GM18505 (cell line): ENCODE measurements around the gene EGR4.

Source experiments
- ATAC-seq: cut with Tn5 transposase; IDR thresholded peaks from one replicate; pipeline ENCODE4 v1.9.1; 2021; ENCODE audit not compliant: unreplicated experiment
- POLR2A ChIP-seq: IDR thresholded peaks from 4 replicates; pipeline ENCODE4 v1.6.1; 2011; ENCODE audit warnings: borderline replicate concordance; ENCODE audit not compliant: insufficient read depth, insufficient read length; ENCODE audit errors: extremely low read depth

Gene EGR4

DNA sequence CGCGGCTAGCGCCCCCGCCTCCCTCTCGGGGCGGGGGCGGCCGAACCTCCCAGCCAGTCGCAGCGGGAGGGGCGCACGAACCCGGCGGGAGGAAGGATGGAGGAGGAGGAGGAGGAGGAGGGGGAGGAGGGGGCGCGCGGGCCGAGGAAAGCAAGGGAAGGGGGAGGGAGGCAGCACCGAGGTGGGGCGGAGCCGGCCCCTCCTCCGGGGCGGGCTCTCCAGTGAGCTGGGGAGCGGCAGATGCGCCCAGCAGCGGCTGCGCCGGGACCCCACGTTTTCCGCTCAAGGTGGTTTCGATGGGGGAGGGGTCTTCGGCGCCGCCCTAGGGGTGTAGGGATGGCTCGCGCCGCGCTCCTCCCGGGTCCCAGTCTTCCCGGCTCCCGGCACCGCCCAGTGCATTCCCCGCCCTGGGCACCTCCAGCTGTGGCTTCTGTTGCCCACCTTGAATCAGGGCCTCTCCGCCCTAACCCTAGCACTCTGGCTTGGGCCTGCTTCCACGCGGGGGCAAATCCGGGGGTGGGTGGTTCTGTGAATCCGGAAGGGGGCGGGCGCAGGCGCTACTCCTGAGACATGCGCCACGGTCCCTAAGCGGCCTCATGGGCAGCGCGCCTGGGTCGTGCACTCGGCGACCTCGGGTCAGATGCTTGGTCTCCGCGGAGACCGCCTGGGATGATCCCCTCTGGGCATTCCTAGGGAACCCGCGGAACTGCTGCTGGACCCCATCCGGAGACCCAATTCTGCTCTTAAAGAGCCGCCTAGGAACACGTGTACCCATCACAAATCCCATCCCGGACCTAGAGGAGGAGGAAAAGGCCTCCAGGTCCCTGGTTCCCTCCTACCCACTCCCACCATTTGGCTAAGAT lies 8.8 kb downstream of the EGR4 start, which contains the start of gene FBXO41:
TSS of gene FBXO41 (minus strand) at position 183 of the 863 bp plus-strand sequence. CDS start 14,848 bp downstream, outside the sequence.
- TF ChIP-seq POLR2A = peak; percentile 63
- ATAC-seq = peak; percentile 83

DNA sequence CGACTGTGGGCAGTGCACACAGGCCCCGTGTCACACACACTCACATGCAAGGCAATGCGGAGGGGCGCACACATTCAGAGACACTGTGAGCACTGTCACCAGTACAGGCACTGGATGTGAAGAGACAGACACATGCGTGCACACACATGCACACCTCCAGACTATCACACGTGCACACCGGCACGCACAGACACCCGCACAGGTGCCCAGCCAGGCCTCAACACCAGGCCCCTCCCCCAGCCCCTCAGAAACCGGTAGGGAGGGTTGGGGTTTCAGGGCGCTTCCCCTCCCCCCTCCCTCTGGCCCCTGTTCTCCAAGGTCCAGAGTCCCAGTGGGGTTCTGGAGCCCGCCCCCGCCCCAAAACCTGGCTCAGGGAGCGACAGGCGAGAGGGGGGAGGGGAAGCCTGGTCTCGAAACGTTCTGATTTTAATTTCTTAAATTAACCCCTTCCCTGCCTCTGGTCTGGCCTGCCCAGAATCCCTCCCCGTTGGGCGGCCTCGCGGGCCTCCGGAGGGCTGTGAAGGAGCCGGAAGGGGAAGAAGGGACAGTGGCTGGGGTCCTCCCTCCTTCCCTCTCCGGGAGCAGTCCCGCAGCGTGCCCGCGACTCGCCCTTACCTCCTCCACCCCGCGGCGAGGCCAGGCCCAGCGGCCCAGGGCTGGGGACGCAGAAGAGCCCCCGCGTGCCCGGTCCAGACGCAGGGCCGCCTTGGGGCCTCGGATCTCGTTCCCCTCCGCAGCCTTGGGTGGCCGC lies 9.6 kb downstream of the EGR4 start:
- peak; percentile 24 for ATAC-seq
- TF ChIP-seq POLR2A = no peak

DNA sequence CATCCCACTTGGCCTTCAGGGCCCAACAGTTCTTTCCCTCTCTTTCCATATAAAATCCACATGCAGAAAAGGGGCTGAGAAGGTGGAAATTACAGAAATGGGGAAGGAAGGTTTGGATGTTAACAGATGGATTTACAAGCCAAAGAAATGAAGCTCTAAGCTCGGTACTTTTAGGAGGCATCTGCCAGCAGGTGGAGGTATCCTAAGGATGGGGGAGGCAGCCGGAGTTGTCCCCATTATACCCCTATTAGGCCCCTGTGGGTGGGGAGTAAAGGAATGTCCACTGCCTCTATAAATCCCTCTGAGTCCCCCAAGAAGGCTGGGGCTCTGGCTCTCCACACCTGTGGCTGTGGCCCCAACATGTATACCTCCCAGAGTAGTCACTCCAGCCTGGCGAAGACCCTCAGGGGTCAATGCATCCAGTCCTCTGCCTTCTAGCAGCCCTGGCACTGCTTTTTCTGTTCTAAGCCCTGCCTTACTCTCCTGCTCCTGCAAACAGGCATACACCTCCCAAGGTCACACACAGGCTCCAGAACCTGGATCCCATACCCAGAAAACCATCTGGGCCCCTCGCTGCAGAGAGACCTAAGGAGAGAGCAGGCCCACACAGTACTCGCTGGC lies 10.3 kb downstream of the EGR4 start:
- TF ChIP-seq POLR2A = no peak
- no peak for ATAC-seq

DNA sequence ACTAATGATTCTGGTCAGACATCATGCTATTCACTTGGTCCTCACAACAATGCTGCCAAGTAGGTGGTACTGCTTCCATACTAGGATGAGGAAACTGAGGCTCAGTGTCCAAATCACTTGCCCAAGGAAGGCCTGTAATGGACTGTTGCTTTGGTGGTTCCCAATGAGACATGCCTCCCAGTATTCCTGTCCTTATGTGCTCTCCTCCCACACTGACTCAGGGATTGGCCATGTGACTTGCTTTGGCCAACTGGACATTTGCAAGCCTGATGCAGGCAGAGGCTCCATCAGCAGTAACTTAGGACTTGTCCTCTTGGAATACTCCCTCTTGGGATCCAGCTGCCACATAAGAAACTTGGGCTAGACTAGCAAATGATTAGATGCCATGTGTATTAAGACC lies 12.1 kb downstream of the EGR4 start:
- ATAC-seq = no peak
- TF ChIP-seq POLR2A = no peak

DNA sequence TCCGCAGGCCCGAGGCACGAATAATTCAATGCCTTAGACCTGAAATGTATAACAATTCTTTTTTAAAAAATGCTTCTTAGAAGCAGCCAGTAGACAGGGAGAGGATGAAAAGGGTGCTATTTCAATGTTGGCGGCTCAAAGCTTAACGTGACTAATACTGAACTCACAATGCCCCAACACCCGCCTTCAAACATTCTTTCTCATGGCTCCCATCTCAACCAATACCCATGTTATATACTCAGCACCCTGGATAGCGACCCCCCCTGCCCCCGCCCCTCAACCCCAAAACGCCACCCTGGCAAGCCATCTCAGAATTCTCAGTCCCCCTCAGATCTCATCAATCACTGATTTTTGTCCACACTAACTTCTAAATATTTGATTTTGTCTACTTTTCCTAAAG lies 13.5 kb downstream of the EGR4 start:
- no peak for ATAC-seq
- TF ChIP-seq POLR2A = no peak

DNA sequence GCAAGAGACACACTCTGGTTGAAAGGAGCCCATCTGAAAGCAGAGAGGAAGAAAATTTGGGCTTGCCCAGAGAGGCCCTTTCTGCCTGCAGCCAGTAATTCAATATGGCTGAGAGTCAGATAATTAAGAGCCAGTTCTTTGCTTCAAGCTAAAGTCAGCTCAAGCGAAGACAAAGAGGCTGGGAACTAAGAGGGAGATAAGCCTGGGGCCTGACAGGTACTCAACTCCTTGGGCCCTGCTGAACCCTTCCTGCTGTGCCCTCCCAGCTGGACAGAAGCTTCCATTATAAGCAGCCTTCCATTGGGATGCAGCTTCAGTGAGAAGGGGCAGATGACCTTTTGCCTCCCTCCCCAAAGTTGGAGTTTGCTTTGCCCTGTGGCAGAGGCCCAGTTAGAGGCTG lies 21.1 kb downstream of the EGR4 start:
- TF ChIP-seq POLR2A = no peak
- ATAC-seq = no peak

DNA sequence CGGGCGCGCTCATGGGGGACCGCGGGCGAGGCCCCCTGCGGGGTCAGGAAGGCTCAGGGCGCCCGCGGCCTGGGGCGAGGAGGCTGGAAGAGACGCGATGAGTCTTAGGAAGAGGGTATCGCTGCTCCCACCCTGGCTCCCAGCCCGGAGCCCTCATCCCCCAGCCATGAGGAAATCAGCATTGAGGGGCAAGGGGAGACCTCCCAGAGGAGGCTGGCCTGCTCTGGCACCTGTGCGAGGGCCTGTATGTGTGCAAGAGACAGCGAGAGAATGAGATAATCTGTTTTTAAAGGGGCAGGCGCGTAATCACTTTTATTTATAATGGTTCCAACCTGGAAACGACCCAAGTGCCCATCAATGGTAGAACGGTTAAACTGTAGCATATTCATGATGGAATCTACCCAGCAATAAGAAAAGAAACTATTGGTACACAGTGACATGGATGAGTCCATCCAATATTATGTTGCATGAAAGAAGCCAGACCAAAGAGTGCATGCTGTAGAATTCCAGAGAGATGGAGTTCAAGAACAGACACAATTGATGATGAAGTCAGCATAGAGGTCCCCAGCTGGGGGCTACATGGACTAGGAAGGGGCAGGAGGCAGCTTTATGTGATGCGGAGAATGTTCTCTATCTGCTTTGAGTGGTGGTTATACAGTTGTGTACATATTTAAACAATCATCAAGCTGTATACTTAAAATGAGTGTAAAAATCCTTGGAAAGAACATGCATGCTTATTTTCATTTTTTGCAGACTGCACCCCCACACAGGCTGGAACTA lies 23.5 kb downstream of the EGR4 start:
- TF ChIP-seq POLR2A = no peak
- ATAC-seq = peak; percentile 5

DNA sequence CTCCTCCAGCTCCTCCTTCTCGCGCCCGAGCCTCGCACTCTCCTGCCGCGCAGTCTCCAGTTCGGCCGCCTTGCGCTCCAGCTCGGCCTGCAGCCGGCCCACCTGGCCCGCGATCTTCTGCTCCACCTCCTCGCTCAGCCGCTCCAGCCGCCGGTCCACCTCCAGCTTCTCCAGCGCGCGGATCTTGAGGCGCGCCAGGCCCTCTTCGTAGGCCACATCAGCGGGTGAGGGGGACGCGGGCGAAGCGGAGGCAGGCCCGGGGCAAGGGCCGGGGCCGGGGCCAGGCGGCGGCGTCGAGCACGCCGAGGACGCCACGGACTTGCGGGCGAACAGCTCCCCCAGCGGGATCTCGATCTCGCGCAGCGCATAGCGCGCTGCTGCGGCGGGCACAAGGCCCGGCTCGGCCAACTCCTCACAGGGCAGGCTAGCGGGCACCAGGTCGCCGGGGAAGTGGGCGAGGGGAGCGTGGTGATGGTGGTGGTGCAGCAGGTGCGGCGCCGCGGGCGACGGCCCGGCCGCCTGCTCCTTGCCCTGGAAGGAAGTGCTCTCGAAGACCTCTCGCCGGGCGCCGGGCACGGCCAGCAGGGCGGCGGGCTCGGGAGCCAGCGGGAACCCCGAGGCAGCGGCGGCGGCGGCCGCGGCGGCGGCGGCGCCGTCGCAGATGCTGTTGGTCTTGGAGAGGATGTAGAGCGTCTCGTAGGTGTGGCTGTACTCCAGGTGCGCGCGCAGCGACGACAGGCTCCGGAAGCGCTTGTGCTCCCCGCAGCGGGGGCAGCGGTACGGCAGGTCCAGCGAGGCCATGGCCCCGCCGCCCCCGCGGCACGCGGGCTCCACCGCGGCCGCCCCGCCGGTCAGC lies 24.3 kb downstream of the EGR4 start:
- TF ChIP-seq POLR2A = peak; percentile 59
- ATAC-seq = peak; percentile 74

DNA sequence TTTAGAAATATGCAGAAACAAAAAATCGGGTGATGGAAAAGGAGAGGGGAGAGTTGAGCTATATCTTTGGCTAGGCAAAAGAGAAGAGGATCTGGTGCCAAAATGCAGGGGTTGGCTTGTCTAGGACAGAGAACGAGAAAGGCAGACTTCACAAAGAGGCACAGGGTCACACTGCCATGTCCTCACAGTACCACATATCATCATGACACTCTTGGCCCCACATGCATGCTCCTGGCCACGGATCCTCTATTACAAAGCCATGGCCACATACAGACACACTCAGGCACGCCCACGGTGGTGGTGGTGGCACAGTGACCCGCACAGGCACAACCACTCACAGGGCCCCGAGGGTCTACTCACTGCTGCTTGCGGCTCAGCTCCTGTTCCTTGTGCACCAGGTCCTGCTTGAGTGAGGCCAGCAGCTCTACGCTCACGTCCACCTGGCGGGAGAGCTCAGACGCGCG lies 24.9 kb downstream of the EGR4 start:
- no peak for ATAC-seq
- no peak for TF ChIP-seq POLR2A

DNA sequence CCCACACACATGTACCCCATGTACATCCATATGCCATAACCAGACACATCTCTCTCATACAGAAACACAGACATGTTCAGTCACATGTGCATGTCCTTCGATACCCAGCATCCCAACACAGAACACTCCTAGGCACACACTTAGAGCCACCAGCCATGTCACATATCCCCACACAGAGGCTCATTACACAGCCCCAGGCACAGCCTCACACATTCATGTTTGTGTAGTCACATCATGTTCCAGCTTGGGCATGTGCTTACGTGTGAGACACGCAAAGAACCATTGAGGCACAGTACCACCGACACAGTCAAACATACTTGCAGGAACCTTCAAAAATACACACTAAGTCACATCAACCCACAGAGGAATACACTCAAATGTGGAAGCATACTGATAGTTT lies 26.3 kb downstream of the EGR4 start:
- TF ChIP-seq POLR2A = no peak
- ATAC-seq = no peak

DNA sequence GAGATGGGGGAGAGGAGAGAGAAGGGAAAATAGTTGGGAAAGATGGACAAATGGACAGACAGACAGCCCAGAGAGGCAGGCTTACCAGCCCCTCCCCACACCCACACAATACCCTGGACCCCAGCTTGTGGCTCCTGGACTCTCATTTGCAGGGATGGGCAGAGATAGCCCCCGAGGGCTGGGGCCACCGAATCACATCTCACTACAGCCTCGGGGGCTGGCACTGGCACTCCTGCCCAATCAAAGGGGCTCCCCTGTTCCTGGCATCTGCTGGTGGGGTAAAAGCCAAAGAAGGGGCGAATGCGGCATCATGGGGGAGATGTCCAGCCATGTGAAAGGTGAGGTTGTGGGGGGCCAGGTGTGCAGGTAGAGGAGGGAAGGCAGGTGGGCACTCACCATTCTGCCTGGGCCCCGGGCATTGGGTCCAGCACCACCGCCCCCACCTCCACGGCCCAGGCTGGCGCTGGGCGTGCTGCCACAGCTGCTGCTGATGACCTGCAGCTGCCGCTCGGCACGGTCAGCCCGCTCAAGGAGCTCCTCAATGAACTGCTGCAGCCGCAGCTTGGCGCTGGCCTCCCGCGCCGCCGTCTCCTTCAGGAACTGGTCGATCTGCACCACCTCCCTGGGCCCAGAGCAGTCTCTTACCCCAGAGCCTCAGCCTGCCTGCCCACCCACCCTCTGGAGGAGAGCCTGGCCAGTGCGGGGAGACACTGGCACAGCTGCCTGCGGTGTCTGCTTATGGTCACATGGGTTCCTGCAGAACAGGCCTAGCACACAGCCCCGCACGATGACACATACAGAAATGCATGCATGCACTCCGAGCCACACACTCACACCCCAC lies 27.1 kb downstream of the EGR4 start:
- TF ChIP-seq POLR2A = no peak
- no peak for ATAC-seq
